Stimulated activated naive CD4-positive, alpha-beta T cell (primary cell): Measurements from ENCODE around the gene SEC11C.

Source experiments
- DNase-seq, 6 experiments: peaks; one replicate each; lab custom pipeline; 2025; lab: John Stamatoyannopoulos, UW

SEC11C gene

GRCh38 chr18:59145055-59145454 is 5.4 kb downstream of the SEC11C start:
- DNase-seq = no peak

GRCh38 chr18:59148192-59148591 is 8.5 kb downstream of the SEC11C start:
- no peak for DNase-seq

- DNase-seq = no peak
These were observed 9.3 kb downstream of the SEC11C start for GRCh38 chr18:59149007-59149406.

GRCh38 chr18:59149416-59149815 is 9.7 kb downstream of the SEC11C start:
- no peak for DNase-seq

GRCh38 chr18:59150236-59150635 is 10.6 kb downstream of the SEC11C start:
- DNase-seq = no peak

- no peak for DNase-seq
These were observed 15.5 kb downstream of the SEC11C start for GRCh38 chr18:59155153-59155552.

GRCh38 chr18:59156316-59156715 is 16.6 kb downstream of the SEC11C start:
- DNase-seq = no peak

- DNase-seq = no peak
These were observed 19.6 kb downstream of the SEC11C start for GRCh38 chr18:59159265-59159664.

GRCh38 chr18:59159986-59160385 is 20.3 kb downstream of the SEC11C start:
- no peak for DNase-seq

- DNase-seq = no peak
These were observed 33.1 kb downstream of the SEC11C start for GRCh38 chr18:59172664-59173249.

GRCh38 chr18:59177485-59177884 is 37.8 kb downstream of the SEC11C start:
- DNase-seq = no peak

GRCh38 chr18:59180150-59180845 is 40.6 kb downstream of the SEC11C start:
- no peak for DNase-seq

- no peak for DNase-seq
These were observed 43.0 kb downstream of the SEC11C start for GRCh38 chr18:59182673-59183072.

- no peak for DNase-seq
These were observed 49.3 kb downstream of the SEC11C start for GRCh38 chr18:59189008-59189407.

- no peak for DNase-seq
These were observed 50.1 kb downstream of the SEC11C start for GRCh38 chr18:59189746-59190145.

- no peak for DNase-seq
These were observed 56.6 kb downstream of the SEC11C start for GRCh38 chr18:59196161-59196725.

- DNase-seq = no peak
These were observed 58.0 kb downstream of the SEC11C start for GRCh38 chr18:59197636-59198035.

GRCh38 chr18:59198215-59198614 is 58.5 kb downstream of the SEC11C start:
- DNase-seq = no peak

- no peak for DNase-seq
These were observed 61.1 kb downstream of the SEC11C start for GRCh38 chr18:59200787-59201186.

GRCh38 chr18:59202258-59202820 is 62.7 kb downstream of the SEC11C start:
- DNase-seq = no peak

- DNase-seq = no peak
These were observed 67.8 kb downstream of the SEC11C start for GRCh38 chr18:59207506-59207905.
